ENCODE data around the gene CTRL. TPM values are rescaled to one million over a fixed set of nuclear protein-coding genes. Genes with fewer than 3 reads are reported as not detected.

The CTRL gene
- total RNA-seq, 1 donor from 2014 or later, result 1.2 TPM

DNA sequence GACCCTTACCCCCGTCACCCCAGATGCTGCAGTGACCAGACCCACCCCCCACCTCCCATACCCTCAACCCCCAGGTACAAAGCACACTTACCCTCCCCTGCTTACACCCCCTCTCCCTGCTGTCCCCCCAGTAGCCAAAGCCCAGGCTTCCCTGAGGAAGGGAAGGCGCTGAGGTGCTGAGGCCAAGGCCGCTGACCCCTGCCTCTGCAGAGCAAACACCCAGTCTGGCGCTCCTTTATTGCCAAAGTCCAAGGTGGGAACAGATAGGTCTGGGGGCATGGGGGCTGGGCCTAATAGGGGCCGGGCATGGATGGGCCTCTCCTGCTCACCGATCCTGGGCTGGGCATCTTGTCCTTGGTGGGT is 11.6 kb upstream of the CTRL start:
- Histone ChIP-seq H3K4me3 (ENCODE audit: insufficient read depth, low read depth, low read length) (no peak overlapping the region), H2AFZ (ENCODE audit: low read depth, low read length) (no peak overlapping the region), H3K27ac (ENCODE audit: low read depth, low read length) (no peak overlapping the region), H3K36me3 (ENCODE audit: insufficient read depth, low read length) (peaks cover 50% of the 10 kb centered on the region), H3K4me2 (ENCODE audit: low read length) (no peak overlapping the region), H3K4me1 (ENCODE audit: insufficient read depth, low read length) (peaks cover 15% of the 10 kb centered on the region), H4K20me1 (ENCODE audit: insufficient read depth, low read length) (peaks cover 83% of the 10 kb centered on the region), H3K79me2 (ENCODE audit: insufficient read depth, low read length) (peaks cover 14% of the 10 kb centered on the region), H3K9ac (ENCODE audit: low read length) (no peak overlapping the region), H3K27me3 (ENCODE audit: insufficient read depth, low read length) (no peaks in the 10 kb centered on the region), H3K9me3 (ENCODE audit: insufficient read depth, low read depth, low read length) (no peaks in the 10 kb centered on the region)
- H3K27me3 Mint-ChIP-seq (ENCODE audit: low read depth, unreplicated experiment), result no peaks in the 10 kb centered on the region
- DNase-seq (ENCODE audit: low read depth), result no peak
- H3K4me3 Mint-ChIP-seq (ENCODE audit: unreplicated experiment), result no peak overlapping the region
- no peaks in the 10 kb centered on the region for H3K9me3 Mint-ChIP-seq (ENCODE audit: unreplicated experiment)
- peaks cover 13% of the 10 kb centered on the region for H3K36me3 Mint-ChIP-seq (ENCODE audit: low read depth, unreplicated experiment)
- no peak for FAIRE-seq
- no peaks in the 10 kb centered on the region for H3K4me1 Mint-ChIP-seq (ENCODE audit: low read depth, unreplicated experiment)
- TF ChIP-seq EZH2 (IDR thresholded peaks at IDR 0.05; ENCODE audit: insufficient read depth, low read length), result no peak
- TF ChIP-seq, protein P1, sequence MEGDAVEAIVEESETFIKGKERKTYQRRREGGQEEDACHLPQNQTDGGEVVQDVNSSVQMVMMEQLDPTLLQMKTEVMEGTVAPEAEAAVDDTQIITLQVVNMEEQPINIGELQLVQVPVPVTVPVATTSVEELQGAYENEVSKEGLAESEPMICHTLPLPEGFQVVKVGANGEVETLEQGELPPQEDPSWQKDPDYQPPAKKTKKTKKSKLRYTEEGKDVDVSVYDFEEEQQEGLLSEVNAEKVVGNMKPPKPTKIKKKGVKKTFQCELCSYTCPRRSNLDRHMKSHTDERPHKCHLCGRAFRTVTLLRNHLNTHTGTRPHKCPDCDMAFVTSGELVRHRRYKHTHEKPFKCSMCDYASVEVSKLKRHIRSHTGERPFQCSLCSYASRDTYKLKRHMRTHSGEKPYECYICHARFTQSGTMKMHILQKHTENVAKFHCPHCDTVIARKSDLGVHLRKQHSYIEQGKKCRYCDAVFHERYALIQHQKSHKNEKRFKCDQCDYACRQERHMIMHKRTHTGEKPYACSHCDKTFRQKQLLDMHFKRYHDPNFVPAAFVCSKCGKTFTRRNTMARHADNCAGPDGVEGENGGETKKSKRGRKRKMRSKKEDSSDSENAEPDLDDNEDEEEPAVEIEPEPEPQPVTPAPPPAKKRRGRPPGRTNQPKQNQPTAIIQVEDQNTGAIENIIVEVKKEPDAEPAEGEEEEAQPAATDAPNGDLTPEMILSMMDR (IDR thresholded peaks at IDR 0.05; ENCODE audit: insufficient read depth, low read depth, low read length), result no peak
- no peak overlapping the region for H3K27ac Mint-ChIP-seq (ENCODE audit: unreplicated experiment)

DNA sequence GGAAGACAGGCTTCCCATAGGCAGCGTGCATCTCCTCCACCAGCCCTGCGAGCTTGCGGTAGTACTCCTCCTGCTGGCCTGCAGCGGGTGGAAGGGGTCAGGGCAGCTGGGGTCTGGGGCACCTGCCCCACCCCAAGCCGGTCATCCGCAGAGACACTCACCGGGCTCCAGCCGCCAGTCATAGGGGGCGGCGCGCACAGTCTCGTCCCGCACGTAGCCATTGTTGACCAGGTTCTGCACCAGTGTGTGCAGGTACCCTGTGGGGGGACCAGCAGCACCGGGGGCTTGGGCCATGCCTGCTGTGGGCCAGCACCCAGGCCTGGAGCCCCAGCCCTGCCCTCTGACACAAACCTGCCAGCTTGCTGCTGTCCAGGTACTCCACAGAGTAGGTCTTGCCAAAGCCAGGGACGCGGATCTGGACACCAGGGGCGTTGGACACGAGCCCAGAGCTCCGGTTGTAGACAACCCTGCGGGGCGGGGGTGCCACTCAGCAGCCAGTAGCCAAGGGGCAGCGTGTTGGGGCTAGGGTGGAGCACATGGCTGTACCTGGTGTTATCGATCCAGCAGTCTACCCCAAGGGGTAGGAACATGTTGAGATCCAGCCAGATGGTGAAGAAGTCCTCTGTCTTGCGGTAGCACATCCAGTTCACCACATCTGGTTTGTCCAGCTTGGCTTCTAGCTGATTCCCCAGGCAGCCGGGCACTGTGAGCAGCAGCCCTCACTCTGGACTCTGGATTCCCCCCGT is 11.0 kb upstream of the CTRL start:
- no peak for DNase-seq (ENCODE audit: low read depth)
- Mint-ChIP-seq H3K4me1 (ENCODE audit: low read depth, unreplicated experiment) (no peaks in the 10 kb centered on the region), H3K27ac (ENCODE audit: unreplicated experiment) (no peak overlapping the region), H3K27me3 (ENCODE audit: low read depth, unreplicated experiment) (no peaks in the 10 kb centered on the region), H3K4me3 (ENCODE audit: unreplicated experiment) (no peak overlapping the region), H3K36me3 (ENCODE audit: low read depth, unreplicated experiment) (peaks cover 13% of the 10 kb centered on the region), H3K9me3 (ENCODE audit: unreplicated experiment) (no peaks in the 10 kb centered on the region)
- Histone ChIP-seq H3K4me2 (ENCODE audit: low read length) (no peak overlapping the region), H3K27ac (ENCODE audit: low read depth, low read length) (no peak overlapping the region), H3K4me1 (ENCODE audit: insufficient read depth, low read length) (peaks cover 15% of the 10 kb centered on the region), H2AFZ (ENCODE audit: low read depth, low read length) (no peak overlapping the region), H3K9me3 (ENCODE audit: insufficient read depth, low read depth, low read length) (no peaks in the 10 kb centered on the region), H3K79me2 (ENCODE audit: insufficient read depth, low read length) (peaks cover 14% of the 10 kb centered on the region), H3K27me3 (ENCODE audit: insufficient read depth, low read length) (no peaks in the 10 kb centered on the region), H3K36me3 (ENCODE audit: insufficient read depth, low read length) (peaks cover 50% of the 10 kb centered on the region), H3K4me3 (ENCODE audit: insufficient read depth, low read depth, low read length) (no peak overlapping the region), H3K9ac (ENCODE audit: low read length) (no peak overlapping the region), H4K20me1 (ENCODE audit: insufficient read depth, low read length) (peaks cover 78% of the 10 kb centered on the region)
- TF ChIP-seq, protein P1 (IDR thresholded peaks at IDR 0.05; ENCODE audit: insufficient read depth, low read depth, low read length), result no peak
- TF ChIP-seq EZH2 (IDR thresholded peaks at IDR 0.05; ENCODE audit: insufficient read depth, low read length), result no peak
- no peak for FAIRE-seq

DNA sequence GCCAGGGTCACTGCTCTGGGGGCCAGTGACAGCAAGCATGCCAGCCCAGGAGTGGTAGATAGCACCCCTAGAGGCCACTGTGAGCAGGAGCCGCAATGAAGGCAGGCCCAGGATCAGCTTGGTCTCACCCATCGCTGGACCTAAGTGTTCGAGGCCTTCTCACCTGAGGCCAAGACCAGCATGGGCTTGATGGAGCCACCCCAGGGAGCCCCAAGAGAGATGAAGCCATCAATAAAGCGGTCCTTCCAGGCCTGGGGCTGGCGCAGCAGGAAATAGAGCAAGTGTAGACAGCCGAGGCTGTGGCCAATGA is 10.5 kb upstream of the CTRL start:
- Histone ChIP-seq H3K27me3 (ENCODE audit: insufficient read depth, low read length) (no peaks in the 10 kb centered on the region), H2AFZ (ENCODE audit: low read depth, low read length) (no peak overlapping the region), H3K9ac (ENCODE audit: low read length) (no peak overlapping the region), H3K4me1 (ENCODE audit: insufficient read depth, low read length) (peaks cover 19% of the 10 kb centered on the region), H4K20me1 (ENCODE audit: insufficient read depth, low read length) (peaks cover 74% of the 10 kb centered on the region), H3K79me2 (ENCODE audit: insufficient read depth, low read length) (peaks cover 18% of the 10 kb centered on the region), H3K36me3 (ENCODE audit: insufficient read depth, low read length) (peaks cover 50% of the 10 kb centered on the region), H3K4me3 (ENCODE audit: insufficient read depth, low read depth, low read length) (no peak overlapping the region), H3K9me3 (ENCODE audit: insufficient read depth, low read depth, low read length) (no peaks in the 10 kb centered on the region), H3K27ac (ENCODE audit: low read depth, low read length) (no peak overlapping the region), H3K4me2 (ENCODE audit: low read length) (no peak overlapping the region)
- TF ChIP-seq, protein P1 (IDR thresholded peaks at IDR 0.05; ENCODE audit: insufficient read depth, low read depth, low read length), result peak; percentile 47
- no peak for TF ChIP-seq EZH2 (IDR thresholded peaks at IDR 0.05; ENCODE audit: insufficient read depth, low read length)
- Mint-ChIP-seq H3K4me1 (ENCODE audit: low read depth, unreplicated experiment) (peaks cover 2% of the 10 kb centered on the region), H3K27me3 (ENCODE audit: low read depth, unreplicated experiment) (no peaks in the 10 kb centered on the region), H3K4me3 (ENCODE audit: unreplicated experiment) (no peak overlapping the region), H3K27ac (ENCODE audit: unreplicated experiment) (peak overlapping the region; percentile 75), H3K36me3 (ENCODE audit: low read depth, unreplicated experiment) (peaks cover 13% of the 10 kb centered on the region), H3K9me3 (ENCODE audit: unreplicated experiment) (no peaks in the 10 kb centered on the region)
- DNase-seq (ENCODE audit: low read depth), result no peak
- no peak for FAIRE-seq

Data from astrocyte (in vitro differentiated cells and primary cell).